ENCODE data around the gene GANAB. TPM values are rescaled to one million over a fixed set of nuclear protein-coding genes. Genes with fewer than 3 reads are reported as not detected.

The GANAB gene
- total and polyA plus RNA-seq, 2 of the 13 experiments (the other 11 are each of a cell fraction or from before 2014, with no cell fraction given), result 99.5 to 234 TPM

GRCh38 chr11:62665075-62665598, 18.7 kb upstream of the GANAB start, which contains the start of the genes C11orf98 and CSKMT (continued):
- TF ChIP-seq, protein P1, sequence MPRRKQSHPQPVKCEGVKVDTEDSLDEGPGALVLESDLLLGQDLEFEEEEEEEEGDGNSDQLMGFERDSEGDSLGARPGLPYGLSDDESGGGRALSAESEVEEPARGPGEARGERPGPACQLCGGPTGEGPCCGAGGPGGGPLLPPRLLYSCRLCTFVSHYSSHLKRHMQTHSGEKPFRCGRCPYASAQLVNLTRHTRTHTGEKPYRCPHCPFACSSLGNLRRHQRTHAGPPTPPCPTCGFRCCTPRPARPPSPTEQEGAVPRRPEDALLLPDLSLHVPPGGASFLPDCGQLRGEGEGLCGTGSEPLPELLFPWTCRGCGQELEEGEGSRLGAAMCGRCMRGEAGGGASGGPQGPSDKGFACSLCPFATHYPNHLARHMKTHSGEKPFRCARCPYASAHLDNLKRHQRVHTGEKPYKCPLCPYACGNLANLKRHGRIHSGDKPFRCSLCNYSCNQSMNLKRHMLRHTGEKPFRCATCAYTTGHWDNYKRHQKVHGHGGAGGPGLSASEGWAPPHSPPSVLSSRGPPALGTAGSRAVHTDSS (CRISPR knock-in tag; conservative IDR thresholded peaks at IDR 0.05), result no peak
- no peak for TF ChIP-seq DNMT1 (CRISPR knock-in tag; IDR thresholded peaks at IDR 0.05)
- peak; percentile 97 for TF ChIP-seq RBM39 (IDR thresholded peaks at IDR 0.05; ENCODE audit: low read depth, low read length, poor library complexity, severe bottlenecking)
- no peak for TF ChIP-seq ATM (IDR thresholded peaks at IDR 0.05; ENCODE audit: borderline replicate concordance)
- TF ChIP-seq KLF12 (CRISPR knock-in tag; IDR thresholded peaks at IDR 0.05; ENCODE audit: borderline replicate concordance), result 0 out of 2 replicates have a peak, but pooled peaks have one; percentile 82
- TF ChIP-seq REPIN1 (CRISPR knock-in tag; IDR thresholded peaks at IDR 0.05; ENCODE audit: borderline replicate concordance, low read depth), result no peak
- peak; percentile 60; the same call in 1 of the 2 replicates for TF ChIP-seq SP1 (IDR thresholded peaks at IDR 0.05)
- TF ChIP-seq SP1 (CRISPR knock-in tag; IDR thresholded peaks at IDR 0.05), result peak; percentile 97
- TF ChIP-seq EHMT2 (IDR thresholded peaks at IDR 0.05; ENCODE audit: borderline replicate concordance, low read depth, low read length), result no peak
- TF ChIP-seq ZNF678 (CRISPR knock-in tag; IDR thresholded peaks at IDR 0.05), result peak; percentile 41; the same call in 1 of the 2 replicates
- no peak; the same call in 1 of the 2 replicates for TF ChIP-seq MEIS2 (CRISPR knock-in tag; IDR thresholded peaks at IDR 0.05)
- TF ChIP-seq AKNA (CRISPR knock-in tag; IDR thresholded peaks at IDR 0.05; ENCODE audit: borderline replicate concordance), result no peak
- no peak; the same call in none of the 2 replicates for TF ChIP-seq ZNF556 (CRISPR knock-in tag; IDR thresholded peaks at IDR 0.05; ENCODE audit: borderline replicate concordance)
- TF ChIP-seq NFIB (CRISPR knock-in tag; IDR thresholded peaks at IDR 0.05; ENCODE audit: borderline replicate concordance), result no peak
- TF ChIP-seq ZNF333 (CRISPR knock-in tag; IDR thresholded peaks at IDR 0.05; ENCODE audit: borderline replicate concordance), result peak; percentile 62; the same call in 1 of the 2 replicates
- TF ChIP-seq ZMYM2 (CRISPR knock-in tag; IDR thresholded peaks at IDR 0.05), result no peak
- TF ChIP-seq ZNF790 (CRISPR knock-in tag; IDR thresholded peaks at IDR 0.05; ENCODE audit: borderline replicate concordance), result 0 out of 2 replicates have a peak, but pooled peaks have one; percentile 10
- TF ChIP-seq, protein P2, sequence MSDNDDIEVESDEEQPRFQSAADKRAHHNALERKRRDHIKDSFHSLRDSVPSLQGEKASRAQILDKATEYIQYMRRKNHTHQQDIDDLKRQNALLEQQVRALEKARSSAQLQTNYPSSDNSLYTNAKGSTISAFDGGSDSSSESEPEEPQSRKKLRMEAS (IDR thresholded peaks at IDR 0.05), result peak; percentile 64; the same call in 1 of the 2 replicates
- TF ChIP-seq TSC22D2 (CRISPR knock-in tag; IDR thresholded peaks at IDR 0.05; ENCODE audit: borderline replicate concordance), result peak; percentile 95
- TF ChIP-seq POLR2AphosphoS2 (IDR thresholded peaks at IDR 0.05; ENCODE audit: low read depth, low read length), result peak; percentile 92; the same call in 1 of the 2 replicates
- peak; percentile 54 for TF ChIP-seq ZNF883 (CRISPR knock-in tag; IDR thresholded peaks at IDR 0.05; ENCODE audit: not compliant biosample characterization)
- peak; percentile 33; the same call in 1 of the 2 replicates for TF ChIP-seq ZNF225 (CRISPR knock-in tag; IDR thresholded peaks at IDR 0.05)
- no peak for TF ChIP-seq ZKSCAN1 (IDR thresholded peaks at IDR 0.05; ENCODE audit: low read length)
- 0 out of 2 replicates have a peak, but pooled peaks have one; percentile 12 for TF ChIP-seq ZNF557 (CRISPR knock-in tag; IDR thresholded peaks at IDR 0.05)
- 0 out of 2 replicates have a peak, but pooled peaks have one; percentile 8 for TF ChIP-seq PPARG (CRISPR knock-in tag; conservative IDR thresholded peaks at IDR 0.05)
- TF ChIP-seq NBN (conservative IDR thresholded peaks at IDR 0.05), result no peak
